ENCODE data around the gene TRIM33.
A peak's percentile ranks its signal among the peaks of the same experiment; 100 is the strongest.

The TRIM33 gene

GRCh38 chr1:114352797-114353196 lies 158.2 kb downstream of the TRIM33 start:
- DNase-seq (ENCODE audit: low read depth in 2 of 2, low spot score in 1 of 2), result no peak

GRCh38 chr1:114350731-114351445 lies 160.1 kb downstream of the TRIM33 start:
- DNase-seq (ENCODE audit: low read depth in 2 of 2, low spot score in 1 of 2), result no peak

- DNase-seq (ENCODE audit: low read depth in 2 of 2, low spot score in 1 of 2), result no peak
Measured at GRCh38 chr1:114349891-114350605, 161.0 kb downstream of the TRIM33 start.

GRCh38 chr1:114347431-114348209 lies 163.4 kb downstream of the TRIM33 start:
- no peak for DNase-seq (ENCODE audit: low read depth in 2 of 2, low spot score in 1 of 2)

GRCh38 chr1:114346480-114347029 lies 164.4 kb downstream of the TRIM33 start:
- DNase-seq (ENCODE audit: low read depth in 2 of 2, low spot score in 1 of 2), result peak; percentile 94 to 95

- DNase-seq (ENCODE audit: low read depth in 2 of 2, low spot score in 1 of 2), result no peak
Measured at GRCh38 chr1:114345930-114346479, 165.0 kb downstream of the TRIM33 start.

- DNase-seq (ENCODE audit: low read depth in 2 of 2, low spot score in 1 of 2), result no peak
Measured at GRCh38 chr1:114344656-114345055, 166.3 kb downstream of the TRIM33 start.
